Activated T-cell treated with anti-CD3 and anti-CD28 coated beads for 1 hour (primary cell): Measurements from ENCODE around the gene SREBF2.
"Not testable (repeated sequence)": the region's sequence is repeated elsewhere in the genome, so short reads cannot be mapped to it uniquely, and the experiment has no call there.

Experiments used
- DNase-seq: peaks from one replicate; pipeline ENCODE4 v3.0.0-alpha.2; 2020; ENCODE audit warnings: low read depth

Gene SREBF2

DNA sequence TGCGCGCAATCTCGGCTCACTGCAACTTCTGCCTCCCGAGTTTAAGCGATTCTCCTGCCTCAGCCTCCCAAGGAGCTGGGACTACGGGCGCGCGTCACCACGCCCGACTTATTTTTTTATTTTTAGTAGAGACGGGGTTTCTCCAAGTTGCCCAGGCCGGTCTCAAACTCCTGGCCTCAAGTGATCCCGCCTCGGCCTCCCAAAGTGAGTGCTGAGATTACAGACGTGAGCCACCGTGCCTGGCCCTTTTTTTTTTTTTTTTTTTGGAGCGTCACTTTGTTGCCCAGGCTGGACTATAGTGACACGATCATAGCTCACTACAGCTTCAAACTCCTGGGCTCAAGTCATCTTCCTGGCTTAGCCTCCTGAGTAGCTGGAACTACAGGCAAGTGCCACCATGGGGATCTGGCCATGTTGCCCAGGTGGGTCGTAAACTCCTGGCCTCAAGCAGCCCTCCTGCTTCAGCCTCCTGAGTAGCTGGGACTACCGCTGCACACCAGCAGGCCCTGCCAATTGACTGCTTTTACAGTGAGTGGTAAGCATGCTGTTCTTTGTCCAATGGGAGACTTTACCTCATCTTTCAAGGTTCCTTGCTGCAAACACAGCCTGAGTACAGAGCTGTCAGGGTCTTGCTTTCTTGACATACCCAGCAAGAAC is 114.6 kb downstream of the SREBF2 start:
- no peak for DNase-seq

DNA sequence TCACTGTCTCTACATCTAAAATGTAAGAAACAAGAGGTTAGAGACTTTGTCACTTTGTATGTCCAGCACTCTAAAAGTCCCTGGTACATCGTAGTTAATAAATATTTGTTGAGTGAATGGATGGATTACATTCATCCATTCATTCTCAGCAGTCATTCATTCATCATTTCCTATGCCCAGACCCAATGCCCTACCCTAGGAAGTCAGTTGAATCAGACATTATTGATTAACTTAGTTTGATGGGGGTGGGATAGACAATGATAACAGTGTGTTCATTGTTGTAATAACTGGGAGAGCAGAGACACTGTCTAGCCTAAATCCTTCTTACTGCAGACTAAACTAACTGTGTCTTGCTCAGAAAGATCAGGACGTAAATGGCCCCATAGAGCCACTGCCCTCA is 115.2 kb downstream of the SREBF2 start:
- DNase-seq, result no peak

DNA sequence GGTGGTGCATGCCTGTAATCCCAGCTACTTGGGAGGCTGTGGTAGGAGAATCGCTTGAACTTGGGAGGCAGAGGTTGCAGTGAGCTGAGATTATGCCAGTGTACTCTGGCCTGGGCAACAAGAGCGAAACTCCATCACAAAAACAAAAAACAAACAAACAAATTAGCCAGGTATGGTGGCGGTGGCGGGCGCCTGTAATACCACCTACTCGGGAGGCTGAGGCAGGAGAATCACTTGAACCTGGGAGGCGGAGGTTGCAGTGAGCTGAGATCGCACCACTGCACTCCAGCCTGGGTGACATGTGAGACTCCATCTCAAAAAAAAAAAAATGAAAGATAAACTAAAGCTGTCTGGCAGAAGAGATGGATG is 116.0 kb downstream of the SREBF2 start:
- not testable (repeated sequence) for DNase-seq

DNA sequence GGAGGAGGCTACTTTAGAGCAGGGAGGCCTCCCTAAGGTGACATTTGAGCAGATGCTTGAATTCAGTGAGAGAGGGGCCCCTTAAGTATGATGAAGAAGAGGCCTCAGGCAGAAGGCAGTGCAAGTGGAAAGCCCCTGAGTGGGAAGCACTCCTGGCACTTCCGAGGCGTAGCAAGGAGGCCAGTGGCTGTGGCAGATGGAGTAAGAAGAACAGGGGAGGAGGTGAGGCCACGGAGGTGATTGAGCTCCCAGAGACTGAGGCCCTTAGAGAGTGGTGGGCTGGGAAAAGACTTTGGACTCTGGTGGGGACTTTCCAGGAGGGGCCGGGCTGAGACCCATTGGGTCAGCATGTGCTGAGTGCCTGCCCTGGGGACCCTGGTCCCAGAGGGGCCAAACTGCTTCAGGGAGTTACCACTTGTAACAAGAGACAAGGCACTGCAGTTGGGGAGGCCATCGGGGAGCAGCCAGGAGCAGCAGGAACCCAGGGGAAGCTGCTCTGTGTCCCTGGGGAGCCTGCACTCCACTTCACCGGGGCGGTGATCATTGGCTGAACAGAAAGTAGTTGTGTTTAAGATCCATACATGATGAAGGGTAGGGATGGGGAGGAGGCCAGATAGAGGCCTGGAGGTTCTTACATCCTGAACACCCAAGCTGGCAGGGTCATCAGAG is 116.5 kb downstream of the SREBF2 start:
- no peak for DNase-seq

DNA sequence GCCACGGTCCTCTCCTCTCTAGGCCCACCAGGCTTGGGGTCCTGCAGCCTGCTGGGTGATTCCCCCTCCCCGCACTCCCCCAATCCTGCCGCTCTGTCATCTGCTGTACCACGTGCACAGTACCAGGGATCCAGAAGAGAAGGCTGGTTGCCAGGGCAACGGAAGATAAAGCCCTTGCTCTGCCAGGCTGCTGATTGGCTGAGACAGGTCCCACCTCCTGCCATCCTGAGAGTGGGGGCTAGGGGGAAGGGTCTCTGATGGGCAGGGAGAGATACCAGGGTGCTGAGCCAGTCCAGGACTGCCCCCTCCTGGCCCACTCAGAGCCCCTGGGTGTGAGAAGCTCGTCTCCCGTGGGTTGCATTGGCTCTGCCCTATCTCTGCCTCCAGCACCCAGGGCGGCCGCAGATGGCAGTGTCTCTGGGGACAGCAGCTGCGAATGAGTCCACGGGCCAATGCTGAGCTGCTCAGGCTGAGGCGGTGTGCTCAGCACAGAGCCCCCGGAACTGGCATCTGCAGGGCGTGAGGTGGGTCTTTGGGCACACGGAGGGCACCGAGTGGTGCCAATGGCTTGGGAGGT is 119.1 kb downstream of the SREBF2 start, which contains the start of gene SMIM45:
SMIM45 (plus strand) TSS at position 253 of the 577 bp plus-strand sequence.
- no peak for DNase-seq

DNA sequence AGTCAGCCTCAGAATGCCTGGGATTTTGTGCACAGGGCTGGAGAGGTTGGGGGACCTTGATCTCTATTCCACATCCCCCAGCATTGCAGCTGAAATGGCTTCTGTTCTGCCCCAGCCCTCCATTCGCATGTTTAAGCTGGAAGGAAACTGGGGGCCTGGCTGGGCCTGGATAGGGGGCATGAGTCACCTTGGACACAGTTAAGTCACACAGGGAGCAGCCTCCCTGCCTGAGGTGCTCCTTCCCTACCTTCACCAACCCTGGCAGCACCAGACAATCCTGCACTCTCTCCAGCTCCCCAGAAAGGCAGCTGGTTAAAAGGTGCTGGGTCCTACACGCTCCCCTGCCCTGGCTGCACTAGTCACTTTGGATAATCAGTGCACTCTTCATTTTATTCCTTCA is 119.8 kb downstream of the SREBF2 start:
- DNase-seq, result no peak
